ENCODE data around the gene JAK2.
"Not testable (repeated sequence)": the region's sequence is repeated elsewhere in the genome, so short reads cannot be mapped to it uniquely, and the experiment has no call there.

The JAK2 gene

DNA sequence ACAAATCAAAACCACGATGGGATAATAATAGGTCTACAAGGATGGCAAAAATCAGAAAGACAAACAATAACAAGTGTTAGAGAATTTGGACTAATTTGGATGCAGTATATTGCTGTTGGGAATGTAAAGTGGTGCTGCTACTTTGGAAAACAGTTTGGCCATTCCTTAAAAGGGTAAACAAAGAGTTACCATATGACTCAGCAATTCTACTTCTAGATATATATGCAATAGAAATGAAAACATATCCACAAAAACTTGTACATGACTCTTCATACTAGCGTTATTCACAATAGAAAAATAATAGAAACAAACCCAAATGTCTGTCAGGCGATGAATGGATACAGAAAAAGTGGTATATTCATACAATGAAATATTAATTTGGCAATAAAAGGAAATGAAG lies 58.3 kb downstream of the JAK2 start:
- DNase-seq: no peak

DNA sequence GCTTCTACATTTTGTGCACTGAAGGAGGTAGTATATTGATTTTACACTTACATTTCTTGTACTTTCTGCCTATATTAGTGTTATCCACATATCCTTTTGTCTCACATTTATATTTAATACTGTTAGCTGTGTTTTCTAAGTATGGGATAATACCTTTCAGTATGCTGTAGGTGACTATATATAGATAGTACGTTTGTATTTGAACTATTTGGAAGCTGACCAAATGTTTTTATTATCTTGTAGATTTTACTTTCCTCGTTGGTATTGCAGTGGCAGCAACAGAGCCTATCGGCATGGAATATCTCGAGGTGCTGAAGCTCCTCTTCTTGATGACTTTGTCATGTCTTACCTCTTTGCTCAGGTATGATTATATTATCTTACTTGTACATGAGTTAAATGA lies 59.1 kb downstream of the JAK2 start:
- DNase-seq: no peak

DNA sequence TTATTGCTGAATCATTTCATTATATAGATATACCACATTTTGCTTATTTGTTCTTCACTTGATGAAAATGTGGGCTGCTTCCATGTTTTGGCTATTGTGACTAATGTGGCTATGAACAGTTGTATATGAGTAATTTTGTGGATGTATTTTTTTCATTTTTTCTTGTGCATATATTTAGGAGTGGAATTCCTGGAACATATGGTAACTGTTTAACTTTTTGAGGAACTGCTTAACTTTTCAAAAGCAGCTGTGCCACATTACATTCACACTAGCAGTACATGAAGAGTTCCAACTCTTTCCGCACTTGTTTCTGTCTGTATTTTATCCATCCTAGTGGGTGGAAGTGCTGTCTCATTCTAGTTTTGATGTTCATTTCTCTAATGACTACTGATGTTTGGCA lies 67.8 kb downstream of the JAK2 start:
- DNase-seq: no peak

DNA sequence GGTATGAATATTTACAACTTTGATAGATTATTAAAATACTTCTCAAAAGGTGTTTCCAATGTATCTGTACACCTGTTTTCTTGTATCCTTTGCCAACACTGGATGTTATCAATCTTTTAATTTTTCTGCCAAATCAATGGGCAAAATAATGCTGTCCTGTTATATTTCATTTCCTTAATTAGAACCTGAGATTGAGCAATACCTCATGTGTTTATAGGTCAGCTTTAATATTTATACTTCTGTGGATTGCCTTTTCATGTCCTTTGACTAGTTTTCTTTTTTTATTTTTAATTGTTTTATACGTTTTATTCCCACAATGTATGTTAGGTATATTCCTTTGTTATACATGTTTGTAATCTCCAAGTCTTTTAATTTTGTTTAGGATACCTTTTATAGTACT lies 77.6 kb downstream of the JAK2 start:
- no peak for DNase-seq

DNA sequence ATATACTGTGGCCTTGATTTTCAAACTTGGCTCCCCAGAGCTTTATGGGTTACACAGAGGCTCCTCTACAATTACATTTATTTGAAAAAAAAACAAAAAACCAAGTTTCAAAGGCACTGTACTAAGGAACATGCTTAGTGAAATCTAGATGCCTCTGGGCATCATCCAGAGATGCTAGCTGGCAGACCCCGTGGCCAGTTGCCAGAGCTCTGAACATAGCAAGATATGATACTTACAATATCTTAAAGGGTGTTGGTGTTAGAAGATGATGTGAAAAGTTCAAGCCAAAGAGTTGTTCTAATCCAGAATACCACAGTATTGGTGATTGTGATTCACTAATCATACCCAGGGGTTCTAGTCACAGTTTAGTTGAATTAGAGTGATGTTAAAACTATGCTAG lies 87.8 kb downstream of the JAK2 start:
- no peak for DNase-seq

DNA sequence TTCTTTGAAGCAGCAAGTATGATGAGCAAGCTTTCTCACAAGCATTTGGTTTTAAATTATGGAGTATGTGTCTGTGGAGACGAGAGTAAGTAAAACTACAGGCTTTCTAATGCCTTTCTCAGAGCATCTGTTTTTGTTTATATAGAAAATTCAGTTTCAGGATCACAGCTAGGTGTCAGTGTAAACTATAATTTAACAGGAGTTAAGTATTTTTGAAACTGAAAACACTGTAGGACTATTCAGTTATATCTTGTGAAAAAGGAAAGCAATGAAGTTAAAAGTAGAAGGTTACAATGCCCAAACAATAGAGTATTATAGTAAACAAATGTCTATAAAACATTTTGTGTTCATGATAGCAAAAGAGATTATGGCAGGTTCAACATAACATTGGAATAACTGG lies 88.6 kb downstream of the JAK2 start:
- DNase-seq: no peak

DNA sequence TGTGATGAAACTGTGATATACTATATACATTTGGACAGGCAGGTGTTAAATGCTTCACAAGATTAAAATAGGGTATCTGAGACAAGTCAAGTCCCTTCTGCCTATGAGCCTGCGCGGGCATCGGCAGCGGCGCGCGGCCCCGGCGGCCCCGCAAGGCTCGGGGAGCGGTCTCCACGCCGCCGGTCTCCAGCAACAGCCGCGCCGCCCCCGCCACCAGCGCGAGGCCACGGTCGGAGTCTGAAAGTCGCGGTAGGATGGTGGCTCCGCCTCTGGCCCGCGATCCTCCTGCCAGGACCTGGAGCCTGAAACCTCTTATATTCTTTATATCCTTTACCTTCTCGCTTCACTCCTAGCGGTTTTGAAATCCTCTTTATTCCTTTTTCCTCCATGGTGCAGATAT lies 100.9 kb downstream of the JAK2 start:
- DNase-seq: no peak

DNA sequence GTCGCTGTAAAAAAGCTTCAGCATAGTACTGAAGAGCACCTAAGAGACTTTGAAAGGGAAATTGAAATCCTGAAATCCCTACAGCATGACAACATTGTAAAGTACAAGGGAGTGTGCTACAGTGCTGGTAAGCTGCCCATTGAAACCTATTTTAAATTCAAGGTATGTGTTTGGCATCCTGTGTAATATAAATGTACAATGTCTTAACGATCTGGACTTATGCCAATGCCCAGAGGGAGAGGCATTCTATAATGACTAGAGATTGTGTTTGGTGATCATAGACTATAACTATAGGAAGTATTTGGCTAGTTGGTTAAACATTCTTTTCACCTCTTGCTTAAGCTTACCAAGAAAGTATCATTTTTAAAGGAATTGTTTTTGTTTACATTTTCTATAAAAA lies 104.7 kb downstream of the JAK2 start:
- DNase-seq: no peak

DNA sequence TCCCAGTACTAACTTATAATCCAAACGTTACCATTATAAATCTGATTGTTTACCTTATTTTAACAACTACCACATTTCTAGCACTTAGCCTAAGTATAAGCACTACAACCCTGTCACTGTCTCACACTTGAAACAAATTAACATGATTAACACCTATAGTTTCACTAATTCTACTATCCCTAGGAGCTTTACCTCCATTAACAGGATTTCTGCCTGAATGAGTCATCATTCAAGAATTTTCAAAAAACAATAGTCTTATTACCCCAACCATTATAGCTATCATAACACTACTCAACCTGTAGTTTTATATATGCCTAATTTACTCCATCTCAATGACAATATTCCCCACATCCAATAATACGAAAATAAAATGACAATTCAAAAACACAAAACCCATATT lies 110.7 kb downstream of the JAK2 start:
- DNase-seq: no peak

DNA sequence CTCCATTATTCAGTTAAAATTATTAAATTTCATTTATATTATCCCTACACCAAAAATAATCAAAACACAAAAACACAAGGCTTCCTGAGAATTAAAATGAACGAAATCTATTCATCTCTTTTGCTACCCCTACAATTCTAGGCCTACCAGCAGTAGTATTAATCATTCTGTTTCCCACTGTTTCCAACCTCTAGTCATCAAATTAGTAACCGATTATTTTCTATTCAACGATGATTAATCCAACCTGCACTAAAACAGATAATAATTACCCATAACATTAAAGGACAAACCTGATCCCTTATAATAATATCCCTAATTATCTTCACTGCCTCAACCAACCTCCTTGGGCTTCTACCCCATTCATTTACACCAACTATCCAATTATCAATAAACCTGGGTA lies 114.4 kb downstream of the JAK2 start:
- DNase-seq: no peak

DNA sequence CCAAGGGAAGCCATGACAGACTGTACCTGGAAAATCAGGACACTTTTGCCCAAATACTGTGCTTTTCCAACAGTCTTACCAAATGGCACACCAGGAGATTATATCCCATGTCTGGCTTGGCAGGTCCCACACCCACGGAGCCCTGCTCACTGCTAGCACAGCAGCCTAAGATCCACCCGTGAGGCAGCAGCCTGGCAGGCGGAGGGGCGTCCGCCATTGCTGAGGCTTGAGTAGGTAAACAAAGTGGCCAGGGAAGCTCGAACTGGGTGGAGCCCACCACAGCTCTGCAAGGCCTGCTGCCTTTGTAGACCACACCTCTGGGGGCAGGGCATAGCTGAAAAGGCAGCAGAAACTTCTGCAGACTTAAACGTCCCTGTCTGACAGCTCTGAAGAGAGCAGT lies 116.1 kb downstream of the JAK2 start:
- not testable (repeated sequence) for DNase-seq

DNA sequence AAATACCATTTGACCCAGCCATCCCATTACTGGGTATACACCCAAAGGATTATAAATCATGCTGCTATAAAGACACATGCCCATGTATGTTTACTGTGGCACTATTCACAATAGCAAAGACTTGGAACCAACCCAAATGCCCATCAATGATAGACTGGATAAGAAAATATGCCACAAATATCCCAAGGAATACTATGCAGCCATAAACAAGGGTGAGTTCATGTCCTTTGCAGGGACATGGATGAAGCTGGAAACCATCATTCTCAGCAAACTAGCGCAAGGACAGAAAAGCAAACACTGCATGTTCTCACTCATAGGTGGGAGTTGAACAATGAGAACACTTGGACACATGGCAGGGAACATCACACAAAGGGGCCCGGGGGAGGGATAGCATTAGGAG lies 121.4 kb downstream of the JAK2 start:
- not testable (repeated sequence) for DNase-seq

DNA sequence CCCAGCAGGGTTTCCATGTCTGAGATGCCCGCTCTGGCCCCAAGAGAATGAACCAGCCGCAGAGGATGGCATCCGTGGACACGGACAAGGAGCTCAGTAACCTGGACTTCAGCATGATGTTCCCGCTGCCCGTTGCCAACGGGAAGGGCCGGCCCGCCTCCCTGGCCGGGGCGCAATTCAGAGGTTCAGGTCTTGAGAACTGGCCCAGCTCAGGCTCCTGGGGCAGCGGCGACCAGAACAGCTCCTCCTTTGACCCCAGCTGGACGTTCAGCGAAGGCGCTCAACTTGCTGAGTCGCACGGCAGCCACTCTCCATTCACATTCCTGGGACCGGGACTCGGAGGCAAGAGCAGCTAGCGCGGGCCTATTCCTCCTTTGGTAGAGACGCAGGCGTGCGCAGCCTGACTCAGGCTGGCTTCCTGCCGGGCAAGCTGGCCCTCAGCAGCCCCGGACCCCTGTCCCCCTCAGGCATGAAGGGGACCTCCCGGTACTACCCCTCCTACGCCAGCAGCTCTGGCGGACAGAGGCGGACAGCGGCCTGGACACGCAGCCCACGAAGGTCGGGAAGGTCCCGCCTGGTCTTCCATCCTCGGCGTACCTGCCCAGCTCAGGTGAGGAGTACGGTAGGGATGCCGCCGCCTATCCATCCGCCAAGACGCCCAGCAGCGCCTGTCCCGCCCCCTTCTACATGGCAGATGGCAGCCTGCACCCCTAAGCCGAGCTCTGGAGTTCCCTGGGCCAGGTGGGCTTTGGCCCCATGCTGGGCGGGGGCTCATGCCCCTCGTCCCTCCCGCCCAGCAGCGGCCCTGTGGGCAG lies 126.0 kb downstream of the JAK2 start:
- no peak for DNase-seq

DNA sequence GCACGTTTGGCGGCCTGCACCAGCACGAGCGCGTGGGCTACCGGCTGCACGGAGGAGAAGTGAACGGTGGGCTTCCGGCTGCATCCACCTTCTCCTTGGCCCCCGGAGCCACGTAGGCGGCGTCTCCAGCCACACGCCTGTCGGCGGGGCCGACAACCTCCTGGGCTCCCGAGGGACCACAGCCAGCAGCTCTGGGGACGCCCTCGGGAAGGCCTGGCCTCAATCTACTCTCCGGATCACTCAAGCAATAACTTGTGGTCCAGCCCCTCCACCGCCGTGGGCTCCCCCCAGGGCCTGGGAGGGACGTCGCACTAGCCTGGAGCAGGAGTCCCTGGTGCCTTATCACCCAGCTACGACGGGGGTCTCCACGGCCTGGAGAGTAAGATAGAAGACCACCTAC lies 126.6 kb downstream of the JAK2 start:
- no peak for DNase-seq

DNA sequence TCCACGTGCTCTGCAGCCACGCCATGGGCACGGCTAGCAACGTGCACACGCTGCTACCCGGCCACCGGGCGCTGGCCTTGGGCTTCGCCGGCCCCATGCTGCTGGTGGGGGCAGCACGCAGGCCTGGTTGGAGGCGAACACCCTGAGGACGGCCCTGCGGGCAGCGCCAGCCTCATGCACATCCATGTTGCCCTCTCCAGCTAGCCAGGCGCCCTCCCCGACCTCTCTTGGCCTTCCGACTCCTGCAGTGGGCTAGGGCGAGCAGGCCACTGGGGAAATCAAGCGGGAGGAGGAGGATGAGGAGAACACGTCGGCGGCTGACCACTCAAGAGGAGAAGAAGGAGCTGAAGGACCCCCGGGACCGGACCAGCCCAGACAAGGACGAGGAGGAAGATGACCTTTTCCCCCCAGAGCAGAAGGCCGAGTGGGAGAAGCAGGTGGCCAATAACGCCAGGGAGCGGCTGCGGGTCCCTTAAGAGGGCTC lies 127.1 kb downstream of the JAK2 start:
- DNase-seq: no peak

DNA sequence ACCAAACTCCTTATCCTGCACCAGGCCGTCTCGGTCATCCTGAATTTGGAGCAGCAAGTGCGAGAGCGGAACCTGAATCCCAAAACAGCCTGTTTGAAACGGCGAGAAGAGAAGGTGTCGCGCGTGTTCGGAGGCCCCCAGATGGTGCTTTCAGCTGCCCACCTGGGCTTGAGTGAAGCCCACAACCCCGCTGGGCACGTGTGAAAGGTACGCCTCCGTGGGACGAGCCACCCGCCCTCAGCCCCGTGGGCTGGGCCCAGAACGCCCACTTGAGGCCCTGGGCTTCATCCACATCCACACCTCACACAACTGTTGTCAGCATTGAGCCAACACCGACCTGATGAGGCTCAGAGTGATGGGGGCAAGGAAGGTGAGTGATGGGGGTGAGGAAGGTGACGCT lies 127.6 kb downstream of the JAK2 start:
- no peak for DNase-seq

DNA sequence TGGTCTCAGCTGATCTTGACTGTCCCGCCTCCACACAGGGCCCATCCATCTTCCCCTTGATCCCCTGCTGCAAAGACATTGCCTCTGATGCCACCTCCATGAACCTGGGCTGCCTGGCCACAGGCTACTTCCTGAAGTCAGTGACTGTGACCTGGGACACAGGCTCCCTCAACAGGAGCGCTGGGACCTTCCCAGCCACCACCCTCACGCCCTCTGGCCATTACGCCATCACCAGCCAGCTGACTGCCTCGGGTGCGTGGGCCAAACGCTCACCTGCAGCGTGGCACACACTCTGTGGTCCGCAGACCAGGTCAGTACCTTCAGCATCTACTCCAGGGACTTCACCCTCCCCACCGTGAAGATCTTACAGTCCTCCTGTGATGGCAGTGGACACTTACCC lies 128.5 kb downstream of the JAK2 start:
- DNase-seq: no peak

DNA sequence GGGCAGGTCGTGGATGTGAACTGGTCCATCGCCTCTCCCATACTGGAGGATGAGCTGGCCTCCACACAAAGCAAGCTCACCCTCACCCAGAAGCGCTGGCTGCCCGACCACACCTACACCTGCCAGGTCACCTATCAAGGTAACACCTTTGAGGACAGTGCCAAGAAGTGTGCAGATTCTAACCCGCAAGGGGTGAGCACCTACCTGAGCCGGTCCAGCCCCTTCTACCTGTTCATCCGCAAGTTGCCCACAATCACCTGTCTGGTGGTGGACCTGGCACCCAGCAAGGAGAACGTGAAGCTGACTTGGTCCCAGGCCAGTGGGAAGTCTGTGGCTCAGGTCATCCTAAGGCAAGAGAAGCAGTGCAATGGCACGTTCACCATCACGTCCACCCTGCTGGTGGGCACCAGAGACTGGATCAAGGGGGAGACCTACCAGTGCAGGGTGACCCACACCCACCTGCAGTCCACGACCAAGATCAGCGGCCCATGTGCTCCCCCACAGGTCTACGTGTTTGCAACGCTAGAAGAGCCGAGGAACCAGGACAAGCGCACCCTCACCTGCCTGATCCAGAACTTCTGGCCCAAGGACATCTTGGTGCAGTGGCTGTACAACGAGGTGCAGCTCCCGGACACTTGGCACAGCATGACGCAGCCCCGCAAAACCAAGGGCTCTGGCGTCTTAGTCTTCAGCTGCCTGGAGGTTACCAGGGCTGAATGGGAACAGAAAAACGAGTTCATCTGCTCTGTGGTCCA lies 129.1 kb downstream of the JAK2 start:
- DNase-seq: no peak

DNA sequence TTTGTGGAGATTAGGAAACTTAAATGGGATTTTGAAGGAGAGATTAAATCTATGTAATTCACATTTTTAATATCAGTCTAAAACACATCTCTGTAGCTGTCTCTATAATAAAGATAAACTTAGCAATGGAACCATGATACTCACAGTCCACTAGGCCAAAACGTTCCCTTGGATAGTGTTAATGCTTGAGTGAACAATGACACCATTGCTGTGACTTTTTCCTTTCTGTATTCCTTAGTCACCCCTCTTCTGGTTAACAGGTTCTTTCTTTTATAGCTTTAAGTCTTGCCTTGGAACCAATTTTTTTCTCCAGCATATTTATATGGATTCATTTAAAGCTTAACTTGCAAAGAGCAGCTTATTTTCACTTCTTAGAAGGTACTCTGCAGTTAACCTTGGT lies 137.0 kb downstream of the JAK2 start:
- DNase-seq: no peak

DNA sequence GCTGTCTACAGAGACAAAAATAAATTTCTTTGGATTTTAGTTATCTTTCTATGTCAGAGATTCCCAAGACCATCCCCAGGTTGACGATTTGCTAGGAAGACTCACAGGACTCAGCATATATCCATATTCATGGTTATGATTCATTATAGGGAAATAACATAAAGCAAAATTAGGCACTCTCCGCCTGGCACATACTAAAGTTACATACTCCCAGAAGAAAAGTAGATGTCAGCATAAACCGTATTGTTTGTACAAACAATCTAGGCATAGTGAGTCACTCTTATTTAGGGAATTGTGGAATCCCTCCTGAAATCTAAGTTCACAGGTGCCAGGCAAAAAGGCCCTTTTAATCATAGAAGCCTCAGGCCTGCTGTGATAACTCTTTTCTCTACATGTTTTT lies 137.4 kb downstream of the JAK2 start:
- no peak for DNase-seq

DNA sequence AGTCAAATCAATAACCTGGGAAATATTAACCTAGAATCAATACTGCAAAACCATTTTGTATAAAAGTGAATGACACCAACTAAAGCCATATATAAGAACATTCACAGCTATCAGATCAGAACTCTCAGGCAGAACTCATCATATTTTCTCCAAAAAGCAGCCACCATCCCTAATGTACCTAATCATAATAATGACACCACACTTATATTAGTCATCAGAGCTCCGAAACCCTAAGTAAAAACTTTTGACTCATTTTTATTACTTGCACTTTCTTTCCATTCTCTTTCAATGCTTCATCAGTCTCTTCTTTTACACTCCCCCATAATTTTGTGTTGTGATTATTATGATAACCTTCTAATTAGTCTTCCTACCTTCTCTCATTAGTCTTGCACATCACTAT lies 155.1 kb downstream of the JAK2 start:
- no peak for DNase-seq

DNA sequence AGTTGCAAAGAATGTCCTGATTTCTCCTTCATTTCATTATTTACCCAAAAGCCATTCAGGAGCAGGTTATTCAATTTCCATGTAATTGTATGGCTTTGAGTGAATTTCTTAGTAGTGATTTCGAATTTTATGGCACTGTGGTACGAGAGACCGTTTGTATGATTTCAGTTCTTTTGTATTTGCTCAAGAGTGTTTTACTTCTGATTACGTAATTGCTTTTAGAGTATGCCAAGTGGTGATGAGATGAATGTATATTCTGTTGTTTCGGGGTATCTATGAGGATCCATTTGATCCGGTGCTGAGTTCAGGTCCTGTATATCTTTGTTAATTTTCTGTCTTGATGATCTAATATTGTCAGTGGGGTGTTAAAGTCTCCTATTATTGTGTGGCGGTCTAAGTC lies 159.1 kb downstream of the JAK2 start:
- DNase-seq: no peak

DNA sequence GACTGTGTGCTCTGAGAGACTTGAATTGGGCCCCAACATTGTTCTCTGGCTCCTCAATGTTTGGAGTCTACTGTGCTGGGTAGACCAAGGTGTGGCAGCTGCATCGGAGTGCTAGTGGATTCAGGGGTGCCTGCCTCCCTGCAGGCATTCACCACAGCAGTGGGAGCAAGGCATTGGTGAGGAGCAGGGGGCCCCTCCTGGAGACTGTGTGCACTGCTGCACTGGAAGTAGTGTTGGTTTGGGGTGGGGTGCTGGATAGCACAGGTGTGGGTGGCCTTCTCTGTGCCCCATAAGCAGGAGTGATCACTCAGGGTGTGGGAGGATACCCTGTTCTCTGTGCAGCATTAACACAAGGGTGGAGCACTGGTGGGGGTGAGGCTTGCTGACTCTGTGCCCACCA lies 161.2 kb downstream of the JAK2 start:
- DNase-seq: no peak

Data from inflammatory macrophage treated with lipopolysaccharide for 4 hours (primary cell).